H1 (cell line): ENCODE data around the gene LRRC42.

Experiments used
- CTCF ChIP-seq, 3 experiments: IDR thresholded peaks; 1 replicate in 2 of 3; 2 replicates in 1 of 3; pipeline versions ENCODE4 v1.5.1 to v1.6.1; 2011; ENCODE audit warnings: low read length in 3 of 3, mild to moderate bottlenecking in 3 of 3, inconsistent platforms in 2 of 3, low read depth in 1 of 3, moderate library complexity in 1 of 3; ENCODE audit not compliant: insufficient read depth in 1 of 3; ENCODE audit errors: control extremely low read depth in 1 of 3
- EZH2 ChIP-seq: fragments of 200-600 bp; sonication (generic); IDR thresholded peaks from 2 replicates; pipeline ENCODE4 v1.7.1; 2012; ENCODE audit warnings: low read depth, mild to moderate bottlenecking, moderate library complexity, low read length, inconsistent platforms; ENCODE audit not compliant: severe bottlenecking
- JUN ChIP-seq: IDR thresholded peaks from 2 replicates; pipeline ENCODE4 v1.6.1; 2011; ENCODE audit warnings: low read depth, mild to moderate bottlenecking, improper control_type of control experiment, low read length
- NRF1 ChIP-seq: IDR thresholded peaks from 2 replicates; pipeline ENCODE4 v1.6.1; 2011; ENCODE audit warnings: mild to moderate bottlenecking, low read depth, low read length, improper control_type of control experiment
- POLR2AphosphoS5 ChIP-seq: IDR thresholded peaks from 2 replicates; pipeline ENCODE4 v1.6.1; 2011; ENCODE audit warnings: low read depth, low read length
- RXRA ChIP-seq: IDR thresholded peaks from 2 replicates; pipeline ENCODE4 v1.6.1; 2011; ENCODE audit warnings: low read depth, mild to moderate bottlenecking, low read length, moderate library complexity; ENCODE audit not compliant: insufficient read depth
- SP2 ChIP-seq: IDR thresholded peaks from 2 replicates; pipeline ENCODE4 v1.6.1; 2012; ENCODE audit warnings: mild to moderate bottlenecking, low read length, inconsistent platforms
- SP4 ChIP-seq: IDR thresholded peaks from 2 replicates; pipeline ENCODE4 v1.6.1; 2012; ENCODE audit warnings: low read length, inconsistent platforms
- ZNF274 ChIP-seq: IDR thresholded peaks from 2 replicates; pipeline ENCODE4 v1.7.0; 2012; ENCODE audit warnings: low read length, borderline replicate concordance; ENCODE audit errors: extremely low read depth

DNA sequence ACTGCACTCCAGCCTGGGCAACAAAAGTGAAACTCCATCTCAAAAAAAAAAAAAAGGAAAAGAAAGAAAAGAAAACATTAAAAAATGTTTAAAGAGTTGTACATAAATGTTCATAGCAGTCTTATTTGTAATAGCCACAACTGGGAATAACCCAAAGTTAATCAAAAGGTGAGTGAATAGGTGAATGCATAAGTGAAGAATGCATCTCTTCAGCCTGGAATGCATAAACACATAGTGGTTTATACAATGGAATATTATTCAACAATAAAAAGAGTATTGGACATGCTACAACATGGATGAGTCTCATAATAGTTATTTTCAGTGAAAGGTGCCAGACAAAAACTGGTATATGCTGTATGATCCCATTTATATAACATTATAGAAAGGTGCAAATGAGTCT lies 53.8 kb downstream of the LRRC42 start:
- TF ChIP-seq CTCF (IDR thresholded peaks at IDR 0.05; ENCODE audit: control extremely low read depth in 1 of 3, insufficient read depth in 1 of 3, low read depth in 1 of 3, low read length in 3 of 3) (no peak), NRF1 (no peak), JUN (no peak), SP4 (no peak), POLR2AphosphoS5 (no peak), EZH2 (no peak), RXRA (no peak), ZNF274 (no peak), SP2 (no peak)
